IPS-15b (cell line): ENCODE data around the gene PNMT.

Experiments used
- H3K27me3 ChIP-seq: one replicate; pipeline ENCODE4 v1.6.1; 2013; ENCODE audit warnings: low read length; ENCODE audit not compliant: control insufficient read depth, insufficient read depth
- H3K36me3 ChIP-seq: one replicate; pipeline ENCODE4 v1.6.1; 2013; ENCODE audit warnings: low read length; ENCODE audit not compliant: control insufficient read depth, insufficient read depth
- H3K4me1 ChIP-seq: one replicate; pipeline ENCODE4 v1.6.1; 2013; ENCODE audit warnings: mild to moderate bottlenecking, low read length; ENCODE audit not compliant: control insufficient read depth, insufficient read depth
- H3K4me3 ChIP-seq: one replicate; pipeline ENCODE4 v1.5.1; 2013; ENCODE audit warnings: low read depth, low read length
- H3K9ac ChIP-seq: one replicate; pipeline ENCODE4 v1.6.1; 2013; ENCODE audit warnings: low read depth, mild to moderate bottlenecking, low read length
- H3K9me3 ChIP-seq: one replicate; pipeline ENCODE4 v1.6.1; 2013; ENCODE audit warnings: mild to moderate bottlenecking, low read length; ENCODE audit not compliant: control insufficient read depth, insufficient read depth

The PNMT gene

DNA sequence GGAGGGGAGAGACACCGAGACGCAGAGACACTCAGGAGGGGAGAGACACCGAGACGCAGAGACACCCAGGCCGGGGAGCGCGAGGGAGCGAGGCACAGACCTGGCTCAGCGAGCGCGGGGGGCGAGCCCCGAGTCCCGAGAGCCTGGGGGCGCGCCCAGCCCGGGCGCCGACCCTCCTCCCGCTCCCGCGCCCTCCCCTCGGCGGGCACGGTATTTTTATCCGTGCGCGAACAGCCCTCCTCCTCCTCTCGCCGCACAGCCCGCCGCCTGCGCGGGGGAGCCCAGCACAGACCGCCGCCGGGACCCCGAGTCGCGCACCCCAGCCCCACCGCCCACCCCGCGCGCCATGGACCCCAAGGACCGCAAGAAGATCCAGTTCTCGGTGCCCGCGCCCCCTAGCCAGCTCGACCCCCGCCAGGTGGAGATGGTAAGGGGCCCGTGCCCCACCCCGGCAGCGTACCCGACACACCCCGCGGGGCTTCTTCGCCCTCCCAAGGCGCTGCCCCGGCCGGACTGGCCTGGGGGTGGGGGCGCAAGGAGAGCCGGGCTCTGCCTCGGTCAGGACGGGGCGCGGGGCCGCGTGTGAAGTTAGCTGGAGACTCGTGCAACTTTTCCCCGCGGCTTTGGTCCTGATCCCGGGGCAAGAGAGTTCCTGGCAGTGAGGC lies 41.1 kb upstream of the PNMT start:
- Histone ChIP-seq H3K9ac (no peak overlapping the region), H3K36me3 (no peaks in the 10 kb centered on the region), H3K4me1 (peaks cover 33% of the 10 kb centered on the region), H3K27me3 (peaks cover 50% of the 10 kb centered on the region), H3K4me3 (peak overlapping the region; percentile 87), H3K9me3 (no peaks in the 10 kb centered on the region)

DNA sequence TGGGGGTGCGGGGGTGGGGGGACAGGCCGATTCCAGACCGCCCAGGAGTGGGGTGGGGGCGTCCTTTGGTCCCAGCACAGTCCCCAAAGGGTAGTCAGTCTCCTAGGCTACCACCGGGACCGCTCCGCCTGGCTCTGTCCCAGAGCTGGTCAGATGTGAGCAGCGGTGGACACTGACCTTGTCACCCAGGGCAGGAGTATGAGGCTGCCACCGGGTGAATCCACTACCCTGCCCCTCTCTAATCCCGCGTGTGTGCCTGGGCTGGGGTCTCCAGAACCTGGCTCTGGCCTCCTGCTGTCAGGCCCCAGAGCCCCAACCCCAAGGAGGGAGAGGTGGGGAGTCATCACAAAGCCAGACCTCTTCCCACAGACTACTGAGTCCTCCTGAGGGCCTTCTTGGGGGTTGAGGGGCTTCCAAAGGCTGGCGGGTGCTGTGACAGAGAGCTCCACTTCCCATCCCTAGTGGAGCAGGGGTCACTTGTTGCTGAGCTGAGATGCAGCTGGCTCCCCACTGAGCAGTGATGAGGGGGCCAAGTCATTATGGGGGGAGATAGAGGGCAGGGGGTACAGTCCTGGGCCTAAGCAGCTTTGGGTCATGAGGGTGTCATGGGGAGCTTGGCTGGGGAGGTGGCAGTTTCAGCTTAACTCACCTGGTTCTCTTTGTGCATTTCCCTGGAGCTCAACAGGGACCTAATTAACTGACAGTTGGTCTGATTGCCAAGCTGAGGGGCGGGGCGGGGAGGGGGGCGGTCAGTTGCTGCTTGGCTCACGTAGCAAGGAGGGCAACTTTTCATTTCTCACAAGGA lies 40.3 kb upstream of the PNMT start:
- H3K9ac ChIP-seq = no peak overlapping the region
- H3K4me1 ChIP-seq = peaks cover 37% of the 10 kb centered on the region
- H3K36me3 ChIP-seq = no peaks in the 10 kb centered on the region
- H3K4me3 ChIP-seq = peak overlapping the region; percentile 87
- no peaks in the 10 kb centered on the region for H3K9me3 ChIP-seq
- peaks cover 48% of the 10 kb centered on the region for H3K27me3 ChIP-seq

DNA sequence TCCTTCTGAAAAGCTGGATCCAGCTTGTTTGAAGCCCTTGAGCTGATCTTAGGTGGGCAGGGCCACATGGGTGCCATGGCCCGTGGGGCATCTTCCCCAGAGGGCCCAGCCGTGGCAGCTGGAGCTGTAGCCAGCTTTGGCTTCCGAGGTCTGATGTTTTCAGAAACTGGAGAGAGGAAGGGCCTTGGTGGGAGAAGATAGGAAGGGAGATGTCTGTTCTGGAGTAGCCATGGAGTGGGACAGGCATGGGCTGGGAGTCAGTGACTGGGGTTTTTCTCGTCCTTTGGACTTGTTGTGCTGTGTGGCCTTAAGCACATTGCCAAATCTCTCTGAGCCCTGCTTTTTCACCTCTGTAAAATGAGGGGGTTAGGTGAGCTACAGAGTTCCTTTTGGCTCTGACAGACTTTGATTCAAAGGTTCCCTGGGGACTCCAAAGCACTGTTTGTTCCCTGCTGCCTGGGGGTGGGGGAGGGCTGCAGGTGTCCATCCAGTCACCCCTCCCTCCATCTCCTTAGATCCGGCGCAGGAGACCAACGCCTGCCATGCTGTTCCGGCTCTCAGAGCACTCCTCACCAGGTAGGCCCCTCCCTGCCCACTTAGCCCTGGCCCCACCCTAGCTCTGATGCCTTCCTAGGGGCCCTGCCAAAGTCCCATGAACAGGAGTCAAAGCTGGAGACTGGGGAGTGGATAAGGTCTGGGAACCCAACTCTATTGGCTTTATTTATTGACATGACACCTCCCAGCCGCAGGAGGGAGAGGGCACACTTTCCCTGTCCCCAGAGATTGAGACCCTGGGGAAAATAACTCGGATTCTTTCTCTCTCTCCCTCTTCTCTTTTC lies 39.4 kb upstream of the PNMT start:
- Histone ChIP-seq H3K9ac (no peak overlapping the region), H3K9me3 (no peaks in the 10 kb centered on the region), H3K4me1 (peaks cover 37% of the 10 kb centered on the region), H3K4me3 (peak overlapping the region; percentile 37), H3K36me3 (no peaks in the 10 kb centered on the region), H3K27me3 (peaks cover 40% of the 10 kb centered on the region)

DNA sequence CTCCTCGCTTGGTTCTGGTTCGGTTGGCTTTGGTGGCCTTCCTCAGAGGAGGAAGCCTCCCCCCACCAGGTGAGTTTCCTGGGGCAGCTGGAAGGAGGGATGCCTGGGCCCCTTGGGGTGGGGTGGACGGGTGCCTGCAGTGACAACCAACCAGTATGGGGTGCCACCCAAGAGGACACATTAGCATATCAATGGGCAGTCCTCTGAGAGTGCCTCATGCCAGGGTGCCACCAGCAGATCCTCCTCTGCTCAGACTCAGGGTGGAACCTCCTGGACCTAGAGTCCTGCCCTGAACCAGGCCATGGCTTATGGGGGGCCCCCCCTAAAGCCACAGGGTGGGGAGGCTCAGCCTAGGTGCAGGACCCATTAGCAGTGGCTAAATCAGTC lies 38.8 kb upstream of the PNMT start:
- Histone ChIP-seq H3K36me3 (no peaks in the 10 kb centered on the region), H3K9me3 (no peaks in the 10 kb centered on the region), H3K4me1 (peaks cover 39% of the 10 kb centered on the region), H3K27me3 (peaks cover 36% of the 10 kb centered on the region), H3K4me3 (no peak overlapping the region), H3K9ac (no peak overlapping the region)

DNA sequence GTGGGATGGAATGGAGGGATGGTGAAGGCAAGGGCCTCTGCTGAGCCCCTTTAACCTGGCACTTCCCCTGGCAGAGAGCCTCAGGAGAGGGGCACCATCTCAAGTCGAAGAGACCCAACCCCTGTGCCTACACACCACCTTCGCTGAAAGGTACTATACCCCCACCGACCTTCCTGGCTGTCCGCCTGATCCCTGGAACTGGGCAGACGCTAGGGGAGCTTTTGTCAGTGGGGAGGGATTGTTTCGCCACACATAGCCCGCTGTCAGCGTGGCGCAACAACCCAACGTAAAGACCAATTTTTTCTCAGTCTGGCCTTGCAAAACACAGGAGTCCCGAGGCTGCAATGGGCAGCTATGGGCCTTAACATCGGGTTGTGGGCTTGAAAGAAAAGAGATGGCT lies 38.4 kb upstream of the PNMT start:
- peaks cover 41% of the 10 kb centered on the region for H3K4me1 ChIP-seq
- no peak overlapping the region for H3K4me3 ChIP-seq
- no peak overlapping the region for H3K9ac ChIP-seq
- peaks cover 32% of the 10 kb centered on the region for H3K27me3 ChIP-seq
- no peaks in the 10 kb centered on the region for H3K36me3 ChIP-seq
- H3K9me3 ChIP-seq = no peaks in the 10 kb centered on the region

DNA sequence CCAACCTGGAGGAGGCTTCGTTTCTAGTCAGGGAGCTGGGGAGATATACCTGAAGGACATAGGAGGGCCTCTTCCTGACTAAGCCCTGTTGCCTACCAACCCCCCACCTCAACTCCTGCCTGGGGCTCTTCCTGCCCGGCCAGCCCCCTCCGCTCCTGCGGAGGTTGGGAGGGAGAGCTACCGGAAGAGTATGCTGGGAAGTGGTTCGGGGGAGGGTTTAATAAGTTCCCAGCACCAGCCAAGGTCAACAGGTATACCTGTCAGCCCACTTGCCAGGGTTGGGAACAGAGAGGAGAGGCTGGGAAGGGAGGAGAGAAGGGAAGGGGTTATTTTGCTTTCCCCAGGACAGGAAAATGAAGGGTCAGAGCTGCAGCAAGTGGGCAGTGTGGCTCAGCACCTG lies 36.9 kb upstream of the PNMT start:
- Histone ChIP-seq H3K4me3 (peak overlapping the region; percentile 30), H3K27me3 (peaks cover 17% of the 10 kb centered on the region), H3K9me3 (no peaks in the 10 kb centered on the region), H3K9ac (no peak overlapping the region), H3K36me3 (no peaks in the 10 kb centered on the region), H3K4me1 (peaks cover 51% of the 10 kb centered on the region)

DNA sequence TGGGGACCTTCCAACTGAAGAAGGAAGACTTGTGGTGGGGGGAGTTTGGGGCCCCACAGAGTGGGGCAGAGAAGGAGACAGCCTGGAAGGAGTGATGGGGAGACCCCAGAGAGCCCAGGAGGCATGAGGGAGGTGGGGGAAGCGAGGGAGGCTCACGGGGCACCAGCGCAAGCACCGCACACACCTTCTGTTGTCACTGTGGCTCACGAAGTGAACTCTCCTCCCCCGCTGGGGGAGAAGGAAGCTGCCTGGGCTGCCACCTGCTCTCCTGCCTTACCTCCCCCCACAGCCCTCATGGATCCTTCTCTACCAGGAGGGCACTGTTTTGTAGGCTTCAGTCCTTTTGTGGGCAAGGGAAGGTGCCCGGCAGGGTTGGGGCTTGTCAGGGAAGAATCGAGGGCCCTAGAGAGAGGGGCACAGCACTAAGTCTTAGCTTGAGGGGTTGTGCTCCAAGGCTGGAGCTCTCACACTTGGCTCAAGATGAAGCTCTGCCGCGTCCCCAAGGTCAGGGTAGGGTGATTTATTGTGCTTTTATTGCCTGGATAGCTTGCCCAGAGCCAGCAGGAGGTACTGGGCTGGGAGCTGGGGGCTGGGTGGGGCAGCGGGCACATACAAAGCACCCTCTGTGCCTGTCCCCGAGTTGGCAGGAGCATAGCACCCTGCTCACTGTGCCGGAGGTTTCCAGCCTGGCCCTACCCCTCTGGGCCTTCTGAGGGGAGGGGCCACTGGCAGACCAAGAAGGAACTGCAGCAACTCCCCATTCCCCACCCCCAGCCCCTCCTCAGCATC lies 35.9 kb upstream of the PNMT start:
- Histone ChIP-seq H3K4me3 (no peak overlapping the region), H3K36me3 (no peaks in the 10 kb centered on the region), H3K9ac (no peak overlapping the region), H3K4me1 (peaks cover 55% of the 10 kb centered on the region), H3K9me3 (no peaks in the 10 kb centered on the region), H3K27me3 (peaks cover 14% of the 10 kb centered on the region)

DNA sequence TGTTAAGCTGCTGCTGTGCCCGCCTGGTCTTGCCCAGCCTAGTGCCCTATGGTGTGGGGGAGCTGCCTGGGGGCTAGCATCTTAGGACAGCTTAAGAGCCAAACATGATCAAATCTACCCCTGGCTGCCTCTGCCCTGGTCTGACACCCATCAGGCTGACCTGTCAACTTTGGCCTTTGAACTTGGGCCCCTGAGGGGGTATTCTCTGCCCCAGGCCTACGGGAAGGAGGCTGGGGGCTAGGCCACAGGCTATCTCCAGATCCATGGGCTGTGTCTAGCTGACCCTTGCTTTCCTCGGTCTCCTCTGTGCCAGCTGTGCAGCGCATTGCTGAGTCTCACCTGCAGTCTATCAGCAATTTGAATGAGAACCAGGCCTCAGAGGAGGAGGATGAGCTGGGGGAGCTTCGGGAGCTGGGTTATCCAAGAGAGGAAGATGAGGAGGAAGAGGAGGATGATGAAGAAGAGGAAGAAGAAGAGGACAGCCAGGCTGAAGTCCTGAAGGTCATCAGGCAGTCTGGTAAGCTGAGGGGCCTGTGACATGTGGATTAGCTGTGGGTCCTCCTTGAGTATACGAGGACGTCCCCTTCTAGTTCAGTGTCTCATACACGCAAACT lies 34.6 kb upstream of the PNMT start:
- no peak overlapping the region for H3K9ac ChIP-seq
- H3K27me3 ChIP-seq = peaks cover 4% of the 10 kb centered on the region
- H3K36me3 ChIP-seq = no peaks in the 10 kb centered on the region
- H3K4me3 ChIP-seq = no peak overlapping the region
- H3K9me3 ChIP-seq = no peaks in the 10 kb centered on the region
- peaks cover 59% of the 10 kb centered on the region for H3K4me1 ChIP-seq

DNA sequence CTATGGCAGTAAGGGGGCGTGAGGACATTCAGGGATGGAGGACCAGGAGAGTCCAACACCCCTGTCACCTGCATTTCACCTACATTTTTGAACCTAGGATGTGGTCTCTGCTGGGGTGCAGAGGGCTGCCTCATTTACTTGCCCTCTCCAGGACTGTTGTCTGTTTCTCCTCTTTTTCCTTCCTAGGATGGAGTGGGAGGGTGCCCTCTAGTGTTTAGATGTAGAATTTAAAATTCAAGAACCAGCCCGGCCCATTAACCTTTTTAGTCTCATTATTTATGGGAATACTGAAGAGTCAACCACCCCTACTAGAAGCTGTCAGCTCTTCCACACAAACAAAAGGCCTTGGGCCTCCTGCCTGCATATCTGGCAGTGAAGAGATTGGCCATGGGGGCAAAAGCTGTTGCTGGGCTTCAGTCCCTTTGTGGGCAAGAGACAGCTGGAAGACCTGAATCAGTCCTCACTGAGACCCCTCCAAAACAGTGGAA lies 33.8 kb upstream of the PNMT start:
- Histone ChIP-seq H3K27me3 (peaks cover 3% of the 10 kb centered on the region), H3K4me1 (peaks cover 57% of the 10 kb centered on the region), H3K9ac (no peak overlapping the region), H3K36me3 (no peaks in the 10 kb centered on the region), H3K4me3 (no peak overlapping the region), H3K9me3 (no peaks in the 10 kb centered on the region)

DNA sequence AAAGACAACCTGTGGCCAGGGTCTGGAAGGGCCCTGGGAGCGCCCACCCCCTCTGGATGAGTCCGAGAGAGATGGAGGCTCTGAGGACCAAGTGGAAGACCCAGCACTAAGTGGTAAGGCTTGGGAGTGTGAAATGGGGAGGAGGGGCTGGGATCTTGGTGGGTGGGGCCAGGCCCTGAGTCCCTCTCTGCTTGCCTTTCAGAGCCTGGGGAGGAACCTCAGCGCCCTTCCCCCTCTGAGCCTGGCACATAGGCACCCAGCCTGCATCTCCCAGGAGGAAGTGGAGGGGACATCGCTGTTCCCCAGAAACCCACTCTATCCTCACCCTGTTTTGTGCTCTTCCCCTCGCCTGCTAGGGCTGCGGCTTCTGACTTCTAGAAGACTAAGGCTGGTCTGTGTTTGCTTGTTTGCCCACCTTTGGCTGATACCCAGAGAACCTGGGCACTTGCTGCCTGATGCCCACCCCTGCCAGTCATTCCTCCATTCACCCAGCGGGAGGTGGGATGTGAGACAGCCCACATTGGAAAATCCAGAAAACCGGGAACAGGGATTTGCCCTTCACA lies 32.6 kb upstream of the PNMT start:
- Histone ChIP-seq H3K4me3 (no peak overlapping the region), H3K9me3 (no peaks in the 10 kb centered on the region), H3K36me3 (no peaks in the 10 kb centered on the region), H3K9ac (peak overlapping the region; percentile 24), H3K27me3 (no peaks in the 10 kb centered on the region), H3K4me1 (peaks cover 54% of the 10 kb centered on the region)
